Left renal pelvis (tissue), 4 donors: ENCODE data around the gene FSTL4. TPM values are rescaled to one million over a fixed set of nuclear protein-coding genes. Genes with fewer than 3 reads are reported as not detected.

Experiments used
- DNase-seq, 4 donors: peaks; one replicate each; pipeline ENCODE4 v3.0.0-alpha.2; 2013; ENCODE audit warnings: low read depth in 4 of 4, low spot score in 3 of 4
- polyA plus RNA-seq, 4 donors: library from polyadenylated mRNA; unstranded; fragments of 120-200 nt; gene quantifications; one replicate each; pipeline ENCODE4 v1.2.1, GENCODE V29; 2013; ENCODE audit not compliant: insufficient read length in 4 of 4

The FSTL4 gene
- 1 to 10 TPM in 1 of 4 donors, under 1 TPM in 2, not detected in 1; 0.67 to 1.2 (median 0.79) TPM for polyA plus RNA-seq

GRCh38 chr5:133612249-133612860 is at the start of gene FSTL4:
FSTL4 (minus strand) TSS chr5:133612541.
- DNase-seq, result no peak

- DNase-seq, result no peak
Measured at GRCh38 chr5:133661389-133661788, 49.0 kb upstream of the FSTL4 start.

GRCh38 chr5:133658327-133658726 is 46.0 kb upstream of the FSTL4 start:
- DNase-seq, result no peak

GRCh38 chr5:133657036-133657435 is 44.7 kb upstream of the FSTL4 start:
- no peak for DNase-seq

- no peak for DNase-seq
Measured at GRCh38 chr5:133655966-133656365, 43.6 kb upstream of the FSTL4 start.

- DNase-seq, result peak in 1 of 4 donors; percentile 7
Measured at GRCh38 chr5:133653760-133654049, 41.4 kb upstream of the FSTL4 start.

- no peak for DNase-seq
Measured at GRCh38 chr5:133652951-133653759, 40.8 kb upstream of the FSTL4 start.

GRCh38 chr5:133644000-133644865 is 31.9 kb upstream of the FSTL4 start:
- DNase-seq, result no peak

- no peak for DNase-seq
Measured at GRCh38 chr5:133643365-133643764, 31.0 kb upstream of the FSTL4 start.

- no peak for DNase-seq
Measured at GRCh38 chr5:133642153-133642722, 29.9 kb upstream of the FSTL4 start.

- DNase-seq, result no peak
Measured at GRCh38 chr5:133641683-133642082, 29.3 kb upstream of the FSTL4 start.

GRCh38 chr5:133639850-133640528 is 27.6 kb upstream of the FSTL4 start:
- no peak for DNase-seq

GRCh38 chr5:133638436-133638835 is 26.1 kb upstream of the FSTL4 start:
- DNase-seq, result no peak

- DNase-seq, result no peak
Measured at GRCh38 chr5:133637206-133637605, 24.9 kb upstream of the FSTL4 start.

- DNase-seq, result no peak
Measured at GRCh38 chr5:133635051-133635450, 22.7 kb upstream of the FSTL4 start.

GRCh38 chr5:133627180-133627579 is 14.8 kb upstream of the FSTL4 start:
- DNase-seq, result no peak

GRCh38 chr5:133624316-133624715 is 12.0 kb upstream of the FSTL4 start:
- DNase-seq, result no peak

- DNase-seq, result no peak
Measured at GRCh38 chr5:133618141-133618540, 5.8 kb upstream of the FSTL4 start.

- no peak for DNase-seq
Measured at GRCh38 chr5:133613743-133614142, 1.4 kb upstream of the FSTL4 start.

- DNase-seq, result no peak
Measured at GRCh38 chr5:133613184-133613583, 843 bp upstream of the FSTL4 start.
